Muscle layer of colon (tissue), 2 donors: ENCODE results near the gene CDH24.
"Not testable (repeated sequence)": the region's sequence is repeated elsewhere in the genome, so short reads cannot be mapped to it uniquely, and the experiment has no call there.

Experiments
- H3K27ac ChIP-seq: one replicate; pipeline ENCODE4 v1.7.0; 2013; ENCODE audit warnings: low read depth, mild to moderate bottlenecking, low read length, moderate library complexity
- H3K27me3 ChIP-seq, 2 donors: one replicate each; pipeline ENCODE4 v1.7.0; 2013; ENCODE audit warnings: low read length in 2 of 2, mild to moderate bottlenecking in 2 of 2; ENCODE audit not compliant: insufficient read depth in 2 of 2, control insufficient read depth in 1 of 2
- H3K36me3 ChIP-seq: one replicate; pipeline ENCODE4 v1.7.0; 2013; ENCODE audit warnings: mild to moderate bottlenecking, low read length; ENCODE audit not compliant: insufficient read depth
- H3K4me1 ChIP-seq: one replicate; pipeline ENCODE4 v1.7.0; 2013; ENCODE audit warnings: mild to moderate bottlenecking, low read length; ENCODE audit not compliant: insufficient read depth
- H3K4me3 ChIP-seq, 2 donors: one replicate each; pipeline ENCODE4 v1.7.0; 2013; ENCODE audit warnings: low read length in 2 of 2, low read depth in 1 of 2, mild to moderate bottlenecking in 1 of 2, moderate library complexity in 1 of 2
- H3K9ac ChIP-seq: one replicate; pipeline ENCODE4 v1.7.0; 2013; ENCODE audit warnings: low read length
- H3K9me3 ChIP-seq: one replicate; pipeline ENCODE4 v1.7.0; 2013; ENCODE audit warnings: mild to moderate bottlenecking, low read length
- donor health status: abdominal sarcoma.
- donor health status: Adenocarcinoma of cecum.

CDH24 gene

GRCh38 chr14:23006544-23007419 lies 50.5 kb downstream of the CDH24 start:
- peak overlapping the region; percentile 83 for H3K27ac ChIP-seq
- H3K4me3 ChIP-seq, result peak overlapping the region; percentile 24 to 65
- H3K36me3 ChIP-seq, result no peaks in the 10 kb centered on the region
- no peaks in the 10 kb centered on the region for H3K9me3 ChIP-seq
- peaks cover 30% of the 10 kb centered on the region for H3K4me1 ChIP-seq
- peak overlapping the region; percentile 88 for H3K9ac ChIP-seq
- H3K27me3 ChIP-seq, result no peaks in the 10 kb centered on the region

GRCh38 chr14:23006188-23006534 lies 51.2 kb downstream of the CDH24 start:
- Histone ChIP-seq H3K27ac (peak overlapping the region; percentile 83), H3K4me1 (peaks cover 30% of the 10 kb centered on the region), H3K9ac (peak overlapping the region; percentile 88), H3K4me3 (peak overlapping the region; percentile 24 to 65), H3K36me3 (no peaks in the 10 kb centered on the region), H3K9me3 (no peaks in the 10 kb centered on the region), H3K27me3 (no peaks in the 10 kb centered on the region)

- Histone ChIP-seq H3K9me3 (no peaks in the 10 kb centered on the region), H3K4me1 (peaks cover 30% of the 10 kb centered on the region), H3K9ac (peak overlapping the region; percentile 88), H3K27ac (peak overlapping the region; percentile 83), H3K36me3 (no peaks in the 10 kb centered on the region), H3K27me3 (no peaks in the 10 kb centered on the region), H3K4me3 (no peak overlapping the region)
Observed at GRCh38 chr14:23005451-23006187, 51.7 kb downstream of the CDH24 start.

- H3K27me3 ChIP-seq, H3K9ac ChIP-seq, H3K27ac ChIP-seq, H3K36me3 ChIP-seq, H3K4me3 ChIP-seq, H3K9me3 ChIP-seq: not testable (repeated sequence)
- peaks cover 19% of the 10 kb centered on the region for H3K4me1 ChIP-seq
Observed at GRCh38 chr14:23004274-23004673, 53.0 kb downstream of the CDH24 start.

GRCh38 chr14:23002592-23002991 lies 54.7 kb downstream of the CDH24 start:
- Histone ChIP-seq H3K36me3 (no peaks in the 10 kb centered on the region), H3K9ac (no peak overlapping the region), H3K9me3 (no peaks in the 10 kb centered on the region), H3K4me1 (peaks cover 11% of the 10 kb centered on the region), H3K27ac (no peak overlapping the region), H3K4me3 (no peak overlapping the region), H3K27me3 (no peaks in the 10 kb centered on the region)

GRCh38 chr14:23000860-23001259 lies 56.5 kb downstream of the CDH24 start:
- H3K27ac ChIP-seq, result no peak overlapping the region
- H3K4me1 ChIP-seq, result peaks cover 1% of the 10 kb centered on the region
- H3K27me3 ChIP-seq, result no peaks in the 10 kb centered on the region
- no peak overlapping the region for H3K4me3 ChIP-seq
- H3K36me3 ChIP-seq, result no peaks in the 10 kb centered on the region
- H3K9me3 ChIP-seq, result no peaks in the 10 kb centered on the region
- H3K9ac ChIP-seq, result no peak overlapping the region

- Histone ChIP-seq H3K27ac (no peak overlapping the region), H3K9ac (no peak overlapping the region), H3K4me1 (peaks cover 5% of the 10 kb centered on the region), H3K36me3 (no peaks in the 10 kb centered on the region), H3K27me3 (no peaks in the 10 kb centered on the region), H3K9me3 (no peaks in the 10 kb centered on the region), H3K4me3 (no peak overlapping the region)
Observed at GRCh38 chr14:22998329-22999012, 58.8 kb downstream of the CDH24 start.

GRCh38 chr14:22997676-22998323 lies 59.5 kb downstream of the CDH24 start:
- Histone ChIP-seq H3K4me1 (peaks cover 5% of the 10 kb centered on the region), H3K36me3 (no peaks in the 10 kb centered on the region), H3K27me3 (no peaks in the 10 kb centered on the region), H3K4me3 (no peak overlapping the region), H3K9me3 (no peaks in the 10 kb centered on the region), H3K9ac (no peak overlapping the region), H3K27ac (no peak overlapping the region)
